Retina (tissue), 1 donor: ENCODE data around the gene BNIP2.
"Not testable (repeated sequence)": the region's sequence is repeated elsewhere in the genome, so short reads cannot be mapped to it uniquely, and the experiment has no call there.

Experiments used
- DNase-seq: peaks from one replicate; pipeline ENCODE4 v3.0.0-alpha.2; 2016

BNIP2 gene

GRCh38 chr15:59687836-59688235 is 1.3 kb downstream of the BNIP2 start:
- DNase-seq, result no peak

DNA sequence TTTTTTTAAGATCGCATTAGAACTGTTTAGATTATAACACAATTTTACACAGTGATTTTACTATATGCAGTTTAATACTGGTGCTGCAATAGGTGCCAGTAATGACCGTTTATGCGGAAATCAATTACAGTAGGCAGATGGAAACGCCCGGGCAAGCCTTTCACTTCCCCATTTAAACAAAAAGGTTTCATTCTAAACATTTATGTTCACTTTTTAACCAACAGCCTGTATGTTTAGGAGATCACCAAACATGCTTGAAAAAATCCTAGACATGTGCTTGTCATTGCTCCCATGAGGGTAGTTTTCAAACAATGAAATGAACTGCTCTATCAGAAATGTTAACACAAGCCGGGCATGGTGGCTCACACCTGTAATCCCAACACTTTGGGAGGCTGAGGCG is 2.7 kb downstream of the BNIP2 start:
- DNase-seq, result no peak

DNA sequence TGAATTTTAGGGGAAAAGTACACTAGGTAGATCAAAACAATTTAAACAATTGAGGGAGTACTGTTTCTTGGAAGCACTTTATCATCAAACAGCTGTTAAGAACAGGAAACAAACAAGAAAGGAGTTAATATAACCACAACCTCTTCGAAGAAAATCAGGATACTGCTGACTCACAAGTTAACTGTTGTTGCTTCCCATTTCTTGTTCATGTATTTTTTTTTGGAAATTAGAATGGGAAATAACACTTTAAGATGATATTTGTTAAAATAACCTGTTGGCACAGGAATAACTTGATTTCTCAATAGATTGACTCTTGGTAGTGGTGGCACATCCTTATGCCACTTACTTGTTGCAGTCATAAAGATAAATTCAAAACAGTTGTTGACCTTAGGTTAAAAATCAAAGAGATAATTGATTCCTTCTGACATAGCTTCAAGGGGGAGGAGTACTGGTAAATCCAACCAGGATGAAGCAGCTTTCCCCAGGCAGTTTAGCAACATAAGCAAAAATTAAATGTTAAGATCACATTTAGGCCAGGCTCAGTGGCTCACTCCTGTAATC is 3.3 kb downstream of the BNIP2 start:
- DNase-seq, result no peak

GRCh38 chr15:59680870-59681269 is 8.2 kb downstream of the BNIP2 start:
- DNase-seq, result no peak

- DNase-seq, result no peak
Observed at GRCh38 chr15:59680346-59680745, 8.8 kb downstream of the BNIP2 start.

GRCh38 chr15:59678620-59679019 is 10.5 kb downstream of the BNIP2 start:
- no peak for DNase-seq

- DNase-seq, result no peak
Observed at GRCh38 chr15:59678172-59678571, 10.9 kb downstream of the BNIP2 start.

DNA sequence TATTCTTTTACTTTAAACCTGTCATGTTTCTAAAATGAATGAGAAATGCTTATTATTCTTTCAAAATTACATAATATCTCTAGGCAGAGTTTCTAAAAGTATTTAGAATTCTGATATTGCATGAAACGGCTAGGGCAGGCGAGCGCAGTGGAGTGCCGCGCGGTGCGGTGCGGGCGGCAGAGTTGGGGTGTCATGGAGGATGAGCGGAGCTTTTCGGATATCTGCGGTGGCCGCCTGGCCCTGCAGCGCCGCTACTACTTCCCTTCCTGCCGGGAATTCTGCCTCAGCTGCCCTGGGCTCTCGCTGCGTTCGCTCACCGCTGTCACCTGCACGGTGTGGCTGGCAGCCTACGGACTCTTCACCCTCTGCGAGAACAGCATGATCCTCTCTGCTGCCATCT is 12.6 kb downstream of the BNIP2 start:
- no peak for DNase-seq

GRCh38 chr15:59674361-59674877 is 14.7 kb downstream of the BNIP2 start:
- DNase-seq, result peak; percentile 31

DNA sequence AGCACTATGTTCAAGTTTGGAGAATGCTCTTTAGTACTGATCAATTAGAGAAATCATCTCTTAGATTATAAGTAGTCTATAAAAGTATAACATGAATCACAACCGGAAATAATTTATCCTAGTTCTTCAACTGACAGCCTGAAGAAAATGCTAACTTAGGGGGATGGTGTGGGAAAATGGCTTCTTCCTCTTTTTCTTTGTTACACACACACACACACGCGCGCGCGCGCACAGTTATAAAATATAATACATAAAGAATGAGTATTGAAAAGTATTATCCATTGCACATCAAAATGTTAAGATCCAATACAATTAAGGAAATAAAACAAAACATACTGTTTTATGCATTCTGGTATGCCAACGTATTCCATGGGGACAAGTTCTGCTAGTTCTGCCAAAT is 20.6 kb downstream of the BNIP2 start:
- DNase-seq, result no peak

- no peak for DNase-seq
Observed at GRCh38 chr15:59662260-59662659, 26.9 kb downstream of the BNIP2 start.

GRCh38 chr15:59659366-59659765 is 29.8 kb downstream of the BNIP2 start:
- no peak for DNase-seq

GRCh38 chr15:59657635-59658125 is 31.4 kb downstream of the BNIP2 start:
- DNase-seq, result no peak

- DNase-seq, result peak; percentile 97
Observed at GRCh38 chr15:59656897-59657634, 32.1 kb downstream of the BNIP2 start, which contains the start of gene GTF2A2. TSS of gene GTF2A2 (minus strand) at chr15:59657515. CDS start at chr15:59652277, 5,238 bp downstream.

- DNase-seq, result no peak
Observed at GRCh38 chr15:59654046-59654445, 35.1 kb downstream of the BNIP2 start.

DNA sequence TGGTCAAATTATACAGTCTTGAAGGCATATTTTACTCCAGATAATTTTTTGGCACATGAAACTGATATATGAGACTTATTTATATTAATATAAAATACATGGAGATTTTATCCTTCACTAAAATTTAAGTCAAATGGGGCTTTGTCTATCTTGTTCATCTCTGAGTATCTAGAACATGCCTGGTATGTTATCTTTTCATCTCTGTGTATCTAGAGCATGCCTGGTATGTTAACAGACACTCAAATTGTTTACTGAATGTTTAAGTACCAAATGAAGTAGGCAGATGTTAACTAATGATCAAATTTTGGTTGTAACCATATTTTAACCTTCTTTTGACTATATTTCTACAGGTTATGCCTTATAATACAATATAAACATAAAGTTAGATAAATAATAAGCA is 39.5 kb downstream of the BNIP2 start:
- DNase-seq, result no peak

- no peak for DNase-seq
Observed at GRCh38 chr15:59647085-59647484, 42.0 kb downstream of the BNIP2 start.

GRCh38 chr15:59646277-59646676 is 42.8 kb downstream of the BNIP2 start:
- no peak for DNase-seq

- DNase-seq, result not testable (repeated sequence)
Observed at GRCh38 chr15:59645812-59646211, 43.3 kb downstream of the BNIP2 start.

DNA sequence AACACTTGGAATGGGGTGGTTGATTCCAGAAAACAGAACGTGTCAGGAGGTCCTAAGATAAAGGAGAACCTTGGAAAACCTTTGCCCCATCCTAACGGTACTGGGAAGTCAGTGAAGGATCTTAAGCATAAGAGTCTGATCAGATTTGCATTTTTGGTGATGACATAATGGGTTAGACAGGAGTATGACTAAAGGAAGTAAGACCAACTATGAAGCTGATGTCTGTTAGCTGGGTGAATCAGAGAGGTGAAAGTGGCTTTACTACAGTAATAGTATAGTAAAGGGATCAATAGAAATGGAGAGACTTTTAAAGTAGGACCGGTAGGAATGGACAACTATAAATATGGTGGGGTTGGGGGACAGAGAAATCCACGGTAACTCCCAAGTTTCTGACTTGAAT is 44.4 kb downstream of the BNIP2 start:
- DNase-seq, result no peak

- DNase-seq, result no peak
Observed at GRCh38 chr15:59642351-59642750, 46.8 kb downstream of the BNIP2 start.

- not testable (repeated sequence) for DNase-seq
Observed at GRCh38 chr15:59637507-59637906, 51.6 kb downstream of the BNIP2 start.

- DNase-seq, result no peak
Observed at GRCh38 chr15:59636184-59636583, 52.9 kb downstream of the BNIP2 start.

DNA sequence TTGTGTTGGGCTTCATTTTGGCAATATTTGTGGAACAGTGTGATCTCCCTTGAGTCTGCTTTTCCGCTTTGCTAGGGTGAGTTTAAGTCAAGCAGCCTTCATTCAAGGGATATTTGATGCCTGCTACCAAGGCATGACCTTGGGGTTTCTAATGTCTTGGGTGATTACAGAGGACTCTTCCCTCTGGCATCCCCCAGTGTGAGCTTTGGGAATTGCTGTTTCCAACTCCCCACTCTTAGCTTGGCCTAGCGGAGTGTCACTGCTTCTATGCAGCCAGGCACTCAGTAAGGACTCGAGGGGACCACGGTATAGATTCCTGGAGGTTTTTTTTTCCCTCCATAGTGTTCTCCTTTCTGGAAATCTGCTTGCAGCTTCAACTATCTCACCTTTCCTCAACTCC is 56.4 kb downstream of the BNIP2 start:
- DNase-seq, result no peak
